HL-60 (cell line): Measurements from ENCODE around the gene ANKS1A.

Source experiments
- POLR2AphosphoS5 ChIP-seq: IDR thresholded peaks from 2 replicates; pipeline ENCODE4 v1.6.1; 2012; ENCODE audit warnings: low read depth
- TF ChIP-seq, protein P1 (sequence below): IDR thresholded peaks from one replicate; pipeline ENCODE4 v1.5.1; 2011; ENCODE audit warnings: low read length, control low read depth, inconsistent platforms; ENCODE audit not compliant: insufficient read depth
- TF ChIP-seq, protein P2 (sequence below): IDR thresholded peaks from 2 replicates; pipeline ENCODE4 v1.6.1; 2012; ENCODE audit warnings: low read depth; ENCODE audit not compliant: insufficient replicate concordance

DNA sequence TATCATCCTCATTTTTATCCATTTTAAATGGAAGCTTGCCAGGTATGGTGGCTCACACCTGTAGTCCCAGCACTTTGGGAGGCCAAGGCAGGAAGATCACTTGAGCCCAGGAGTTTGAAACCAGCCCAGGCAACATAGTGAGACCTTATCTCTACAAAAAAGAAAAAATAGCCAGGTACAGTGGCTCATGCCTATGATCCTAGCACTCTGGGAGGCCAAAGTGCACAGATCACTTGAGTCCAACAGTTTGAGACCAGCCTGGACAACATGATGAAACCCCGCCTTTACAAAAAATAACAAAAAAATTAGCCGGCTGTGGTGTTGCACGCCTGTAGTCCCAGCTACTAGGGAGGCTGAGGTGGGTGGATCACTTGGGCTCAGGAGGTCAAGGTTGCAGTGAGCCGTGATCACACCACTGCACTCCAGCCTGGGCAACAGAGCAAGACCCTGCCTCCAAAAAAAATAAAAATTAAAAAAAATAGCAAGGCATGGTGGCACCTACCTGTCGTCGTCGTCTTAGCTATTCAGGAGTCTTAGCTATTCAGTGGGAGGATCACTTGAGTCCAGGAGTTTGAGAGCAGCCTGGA lies 163.0 kb downstream of the ANKS1A start:
- TF ChIP-seq, protein P1, sequence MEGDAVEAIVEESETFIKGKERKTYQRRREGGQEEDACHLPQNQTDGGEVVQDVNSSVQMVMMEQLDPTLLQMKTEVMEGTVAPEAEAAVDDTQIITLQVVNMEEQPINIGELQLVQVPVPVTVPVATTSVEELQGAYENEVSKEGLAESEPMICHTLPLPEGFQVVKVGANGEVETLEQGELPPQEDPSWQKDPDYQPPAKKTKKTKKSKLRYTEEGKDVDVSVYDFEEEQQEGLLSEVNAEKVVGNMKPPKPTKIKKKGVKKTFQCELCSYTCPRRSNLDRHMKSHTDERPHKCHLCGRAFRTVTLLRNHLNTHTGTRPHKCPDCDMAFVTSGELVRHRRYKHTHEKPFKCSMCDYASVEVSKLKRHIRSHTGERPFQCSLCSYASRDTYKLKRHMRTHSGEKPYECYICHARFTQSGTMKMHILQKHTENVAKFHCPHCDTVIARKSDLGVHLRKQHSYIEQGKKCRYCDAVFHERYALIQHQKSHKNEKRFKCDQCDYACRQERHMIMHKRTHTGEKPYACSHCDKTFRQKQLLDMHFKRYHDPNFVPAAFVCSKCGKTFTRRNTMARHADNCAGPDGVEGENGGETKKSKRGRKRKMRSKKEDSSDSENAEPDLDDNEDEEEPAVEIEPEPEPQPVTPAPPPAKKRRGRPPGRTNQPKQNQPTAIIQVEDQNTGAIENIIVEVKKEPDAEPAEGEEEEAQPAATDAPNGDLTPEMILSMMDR = no peak
- TF ChIP-seq, protein P2, sequence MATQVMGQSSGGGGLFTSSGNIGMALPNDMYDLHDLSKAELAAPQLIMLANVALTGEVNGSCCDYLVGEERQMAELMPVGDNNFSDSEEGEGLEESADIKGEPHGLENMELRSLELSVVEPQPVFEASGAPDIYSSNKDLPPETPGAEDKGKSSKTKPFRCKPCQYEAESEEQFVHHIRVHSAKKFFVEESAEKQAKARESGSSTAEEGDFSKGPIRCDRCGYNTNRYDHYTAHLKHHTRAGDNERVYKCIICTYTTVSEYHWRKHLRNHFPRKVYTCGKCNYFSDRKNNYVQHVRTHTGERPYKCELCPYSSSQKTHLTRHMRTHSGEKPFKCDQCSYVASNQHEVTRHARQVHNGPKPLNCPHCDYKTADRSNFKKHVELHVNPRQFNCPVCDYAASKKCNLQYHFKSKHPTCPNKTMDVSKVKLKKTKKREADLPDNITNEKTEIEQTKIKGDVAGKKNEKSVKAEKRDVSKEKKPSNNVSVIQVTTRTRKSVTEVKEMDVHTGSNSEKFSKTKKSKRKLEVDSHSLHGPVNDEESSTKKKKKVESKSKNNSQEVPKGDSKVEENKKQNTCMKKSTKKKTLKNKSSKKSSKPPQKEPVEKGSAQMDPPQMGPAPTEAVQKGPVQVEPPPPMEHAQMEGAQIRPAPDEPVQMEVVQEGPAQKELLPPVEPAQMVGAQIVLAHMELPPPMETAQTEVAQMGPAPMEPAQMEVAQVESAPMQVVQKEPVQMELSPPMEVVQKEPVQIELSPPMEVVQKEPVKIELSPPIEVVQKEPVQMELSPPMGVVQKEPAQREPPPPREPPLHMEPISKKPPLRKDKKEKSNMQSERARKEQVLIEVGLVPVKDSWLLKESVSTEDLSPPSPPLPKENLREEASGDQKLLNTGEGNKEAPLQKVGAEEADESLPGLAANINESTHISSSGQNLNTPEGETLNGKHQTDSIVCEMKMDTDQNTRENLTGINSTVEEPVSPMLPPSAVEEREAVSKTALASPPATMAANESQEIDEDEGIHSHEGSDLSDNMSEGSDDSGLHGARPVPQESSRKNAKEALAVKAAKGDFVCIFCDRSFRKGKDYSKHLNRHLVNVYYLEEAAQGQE = no peak
- TF ChIP-seq POLR2AphosphoS5 = no peak
